ENCODE measurements around the gene CGNL1.

- no peak for TF ChIP-seq CTCF (IDR thresholded peaks at IDR 0.05; ENCODE audit: insufficient read depth, low read length)
- no peak for TF ChIP-seq REST (IDR thresholded peaks at IDR 0.05; ENCODE audit: insufficient replicate concordance, low read depth)
- no peak for TF ChIP-seq SPI1 (IDR thresholded peaks at IDR 0.05; ENCODE audit: borderline replicate concordance, low read depth)
- no peak for TF ChIP-seq GABPA (IDR thresholded peaks at IDR 0.05; ENCODE audit: low read depth)
Observed at GRCh38 chr15:57518779-57519405, 142.6 kb downstream of the CGNL1 start.

Data from HL-60 (cell line).